T-helper 1 cell treated with Interleukin-12 subunit alpha and Interleukin-12 subunit beta and Interleukin-4 antibody, amounts not matched to agents 30 ng/mL and 1 ng/mL, for 36 hours (primary cell): ENCODE measurements around the gene LRRC1. TPM values are rescaled to one million over a fixed set of nuclear protein-coding genes. Genes with fewer than 3 reads are reported as not detected.

Experiments
- intact Hi-C: fragments of 100-400 bp; cut with micrococcal nuclease; formaldehyde crosslinking; loops from one replicate; pipeline ENCODE4 v1.15.1; 2024
- total RNA-seq: library from RNA; stranded (reverse); gene quantifications from 2 replicates; pipeline ENCODE4 v1.2.3, GENCODE V29; 2022

LRRC1 gene
- total RNA-seq, 1 donor from 2014 or later = 4.4 TPM

- intact Hi-C loops = no loop called here
Measured at GRCh38 chr6:53813801-53814200, 19.0 kb downstream of the LRRC1 start.

- intact Hi-C loops = no loop called here
Measured at GRCh38 chr6:53814353-53814752, 19.5 kb downstream of the LRRC1 start.

GRCh38 chr6:53815381-53816119, 20.7 kb downstream of the LRRC1 start:
- intact Hi-C loops = no loop called here

GRCh38 chr6:53818858-53819609, 24.2 kb downstream of the LRRC1 start:
- intact Hi-C loops = no loop called here

- intact Hi-C loops = no loop called here
Measured at GRCh38 chr6:53822401-53823125, 27.8 kb downstream of the LRRC1 start.

- intact Hi-C loops = no loop called here
Measured at GRCh38 chr6:53824714-53825113, 29.9 kb downstream of the LRRC1 start.

- intact Hi-C loops = no loop called here
Measured at GRCh38 chr6:53825532-53826321, 30.9 kb downstream of the LRRC1 start.

GRCh38 chr6:53827531-53827930, 32.7 kb downstream of the LRRC1 start:
- intact Hi-C loops = no loop called here

- intact Hi-C loops = no loop called here
Measured at GRCh38 chr6:53828215-53828614, 33.4 kb downstream of the LRRC1 start.

GRCh38 chr6:53828966-53829697, 34.3 kb downstream of the LRRC1 start:
- intact Hi-C loops = no loop called here

GRCh38 chr6:53829698-53830221, 35.0 kb downstream of the LRRC1 start:
- intact Hi-C loops = no loop called here

GRCh38 chr6:53830366-53830765, 35.6 kb downstream of the LRRC1 start:
- intact Hi-C loops = no loop called here

GRCh38 chr6:53831081-53831869, 36.5 kb downstream of the LRRC1 start:
- intact Hi-C loops = no loop called here

GRCh38 chr6:53831936-53832660, 37.3 kb downstream of the LRRC1 start:
- intact Hi-C loops = no loop called here

GRCh38 chr6:53833155-53833554, 38.4 kb downstream of the LRRC1 start:
- intact Hi-C loops = no loop called here

- intact Hi-C loops = no loop called here
Measured at GRCh38 chr6:53834132-53834531, 39.3 kb downstream of the LRRC1 start.

GRCh38 chr6:53837865-53838769, 43.3 kb downstream of the LRRC1 start:
- intact Hi-C loops = no loop called here

- intact Hi-C loops = no loop called here
Measured at GRCh38 chr6:53840027-53840426, 45.2 kb downstream of the LRRC1 start.
